Measurements from ENCODE around the gene SLC16A8. TPM values are rescaled to one million over a fixed set of nuclear protein-coding genes. Genes with fewer than 3 reads are reported as not detected.
A peak's percentile ranks its signal among the peaks of the same experiment; 100 is the strongest.

Gene SLC16A8
- total RNA-seq, 1 donor: not detected

- Histone ChIP-seq H3K4me2 (ENCODE audit: insufficient read depth, low read length) (no peak overlapping the region), H3K27me3 (ENCODE audit: insufficient read depth, low read length) (peaks cover 6% of the 10 kb centered on the region), H3K27ac (ENCODE audit: low read depth, low read length) (no peak overlapping the region), H3K4me3 (ENCODE audit: insufficient read depth, low read length) (no peak overlapping the region), H3K79me2 (ENCODE audit: insufficient read depth, low read length) (no peaks in the 10 kb centered on the region), H2AFZ (ENCODE audit: low read length) (no peak overlapping the region), H3K9me3 (ENCODE audit: low read depth, low read length) (no peaks in the 10 kb centered on the region), H3K4me1 (ENCODE audit: insufficient read depth, low read length) (peaks cover 4% of the 10 kb centered on the region), H4K20me1 (ENCODE audit: insufficient read depth, low read length) (peaks cover under 1% of the 10 kb centered on the region), H3K36me3 (ENCODE audit: insufficient read depth, low read length) (no peaks in the 10 kb centered on the region)
- no peak for TF ChIP-seq CTCF (IDR thresholded peaks at IDR 0.05; ENCODE audit: extremely low read depth, low read depth, low read length)
- peak; percentile 90 for DNase-seq (ENCODE audit: insufficient read length, low spot score, missing footprints)
Measured at GRCh38 chr22:38086942-38087341, 3.0 kb upstream of the SLC16A8 start.

- peaks cover 3% of the 10 kb centered on the region for H4K20me1 ChIP-seq (ENCODE audit: insufficient read depth, low read length)
- peaks cover 12% of the 10 kb centered on the region for H3K27me3 ChIP-seq (ENCODE audit: insufficient read depth, low read length)
- peak; percentile 91 for DNase-seq (ENCODE audit: insufficient read length, low spot score, missing footprints)
- peaks cover 4% of the 10 kb centered on the region for H3K4me1 ChIP-seq (ENCODE audit: insufficient read depth, low read length)
- H3K9me3 ChIP-seq (ENCODE audit: low read depth, low read length): no peaks in the 10 kb centered on the region
- H3K36me3 ChIP-seq (ENCODE audit: insufficient read depth, low read length): no peaks in the 10 kb centered on the region
- H3K4me2 ChIP-seq (ENCODE audit: insufficient read depth, low read length): no peak overlapping the region
- no peak overlapping the region for H3K27ac ChIP-seq (ENCODE audit: low read depth, low read length)
- no peak for TF ChIP-seq CTCF (IDR thresholded peaks at IDR 0.05; ENCODE audit: extremely low read depth, low read depth, low read length)
- H2AFZ ChIP-seq (ENCODE audit: low read length): no peak overlapping the region
- H3K79me2 ChIP-seq (ENCODE audit: insufficient read depth, low read length): no peaks in the 10 kb centered on the region
- H3K4me3 ChIP-seq (ENCODE audit: insufficient read depth, low read length): no peak overlapping the region
Measured at GRCh38 chr22:38086001-38086845, 2.2 kb upstream of the SLC16A8 start.

GRCh38 chr22:38085501-38085900, 1.5 kb upstream of the SLC16A8 start:
- no peaks in the 10 kb centered on the region for H3K9me3 ChIP-seq (ENCODE audit: low read depth, low read length)
- peaks cover 16% of the 10 kb centered on the region for H3K27me3 ChIP-seq (ENCODE audit: insufficient read depth, low read length)
- no peak for TF ChIP-seq CTCF (IDR thresholded peaks at IDR 0.05; ENCODE audit: extremely low read depth, low read depth, low read length)
- no peak overlapping the region for H3K4me2 ChIP-seq (ENCODE audit: insufficient read depth, low read length)
- H3K27ac ChIP-seq (ENCODE audit: low read depth, low read length): no peak overlapping the region
- no peak overlapping the region for H2AFZ ChIP-seq (ENCODE audit: low read length)
- H3K4me1 ChIP-seq (ENCODE audit: insufficient read depth, low read length): peaks cover 4% of the 10 kb centered on the region
- H4K20me1 ChIP-seq (ENCODE audit: insufficient read depth, low read length): peaks cover 3% of the 10 kb centered on the region
- H3K4me3 ChIP-seq (ENCODE audit: insufficient read depth, low read length): no peak overlapping the region
- H3K79me2 ChIP-seq (ENCODE audit: insufficient read depth, low read length): no peaks in the 10 kb centered on the region
- peak; percentile 74 for DNase-seq (ENCODE audit: insufficient read length, low spot score, missing footprints)
- no peaks in the 10 kb centered on the region for H3K36me3 ChIP-seq (ENCODE audit: insufficient read depth, low read length)

- DNase-seq (ENCODE audit: insufficient read length, low spot score, missing footprints): peak; percentile 62
- TF ChIP-seq CTCF (IDR thresholded peaks at IDR 0.05; ENCODE audit: extremely low read depth, low read depth, low read length): no peak
- Histone ChIP-seq H3K36me3 (ENCODE audit: insufficient read depth, low read length) (no peaks in the 10 kb centered on the region), H2AFZ (ENCODE audit: low read length) (no peak overlapping the region), H3K79me2 (ENCODE audit: insufficient read depth, low read length) (no peaks in the 10 kb centered on the region), H3K27me3 (ENCODE audit: insufficient read depth, low read length) (peaks cover 19% of the 10 kb centered on the region), H4K20me1 (ENCODE audit: insufficient read depth, low read length) (peaks cover 3% of the 10 kb centered on the region), H3K4me3 (ENCODE audit: insufficient read depth, low read length) (no peak overlapping the region), H3K4me2 (ENCODE audit: insufficient read depth, low read length) (no peak overlapping the region), H3K27ac (ENCODE audit: low read depth, low read length) (no peak overlapping the region), H3K9me3 (ENCODE audit: low read depth, low read length) (no peaks in the 10 kb centered on the region), H3K4me1 (ENCODE audit: insufficient read depth, low read length) (peaks cover 4% of the 10 kb centered on the region)
Measured at GRCh38 chr22:38085056-38085455, 1.1 kb upstream of the SLC16A8 start.

All from osteoblast (primary cell).